Spinal cord (tissue), 10 donors: Measurements from ENCODE around the gene CIRBP. TPM values are rescaled to one million over a fixed set of nuclear protein-coding genes. Genes with fewer than 3 reads are reported as not detected.

Experiments used
- DNase-seq, 6 donors: peaks; one replicate each; pipeline versions ENCODE4 v3.0.0 to v3.0.0-alpha.2; 2013 to 2015; ENCODE audit warnings: low spot score in 6 of 6, low read depth in 4 of 6
- H3K27ac ChIP-seq: one replicate; pipeline ENCODE4 v1.5.1; 2013; ENCODE audit warnings: low read depth, low read length, control low read depth
- H3K27me3 ChIP-seq: one replicate; pipeline ENCODE4 v1.6.1; 2013; ENCODE audit warnings: low read length; ENCODE audit not compliant: control insufficient read depth, insufficient read depth
- H3K36me3 ChIP-seq: one replicate; pipeline ENCODE4 v1.6.1; 2013; ENCODE audit warnings: low read length; ENCODE audit not compliant: control insufficient read depth, insufficient read depth
- H3K4me1 ChIP-seq: one replicate; pipeline ENCODE4 v1.6.1; 2013; ENCODE audit warnings: low read length; ENCODE audit not compliant: control insufficient read depth, insufficient read depth
- H3K4me3 ChIP-seq: one replicate; pipeline ENCODE4 v1.5.1; 2013; ENCODE audit warnings: low read depth, low read length, control low read depth
- H3K9me3 ChIP-seq: one replicate; pipeline ENCODE4 v1.6.1; 2013; ENCODE audit warnings: low read length; ENCODE audit not compliant: control insufficient read depth, insufficient read depth
- WGBS: methylation state at CpG from one replicate; pipeline ENCODE4 v1.1.5; 2013; ENCODE audit warnings: missing lambda C conversion rate; ENCODE audit not compliant: insufficient coverage; 5-methylcytosine and 5-hydroxymethylcytosine counted together
- polyA plus RNA-seq, 2 donors: library from polyadenylated mRNA; unstranded; fragments of 120-200 nt; gene quantifications; one replicate each; pipeline ENCODE4 v1.2.1, GENCODE V29; 2013; ENCODE audit not compliant: insufficient read length in 2 of 2
- total RNA-seq, 2 donors: library from RNA; depleted of rRNA in 1 of 2; stranded (reverse); fragments of 120-200 nt in 1 of 2; fragments of >200 nt in 1 of 2; gene quantifications; one replicate each; pipeline versions ENCODE4 v1.2.3 to v1.2.4, GENCODE V29; 2013 to 2014
- donor health status: healthy.

CIRBP gene
- total and polyA plus RNA-seq, 4 donors = 323 to 821 (median 625) TPM

GRCh38 chr19:1255186-1256161, 13.7 kb upstream of the CIRBP start:
- DNase-seq = peak in 2 of 6 donors; percentile 72 to 85
- Histone ChIP-seq H3K27me3 (no peaks in the 10 kb centered on the region), H3K9me3 (no peaks in the 10 kb centered on the region), H3K36me3 (peaks cover 90% of the 10 kb centered on the region), H3K4me1 (peaks cover 92% of the 10 kb centered on the region), H3K27ac (peak overlapping the region; percentile 62), H3K4me3 (no peak overlapping the region)
- 66% methylated on average over 52 of the region's 52 CpGs for WGBS

- H3K9me3 ChIP-seq = no peaks in the 10 kb centered on the region
- H3K4me3 ChIP-seq = no peak overlapping the region
- peaks cover 80% of the 10 kb centered on the region for H3K36me3 ChIP-seq
- 78% methylated on average over 43 of the region's 46 CpGs for WGBS
- peak overlapping the region; percentile 47 for H3K27ac ChIP-seq
- no peaks in the 10 kb centered on the region for H3K27me3 ChIP-seq
- peaks cover 95% of the 10 kb centered on the region for H3K4me1 ChIP-seq
- no peak for DNase-seq
Measured at GRCh38 chr19:1256646-1257474, 12.3 kb upstream of the CIRBP start.

GRCh38 chr19:1257475-1258162, 11.5 kb upstream of the CIRBP start:
- Histone ChIP-seq H3K27ac (peak overlapping the region; percentile 52), H3K4me1 (peaks cover 95% of the 10 kb centered on the region)
- 53% methylated on average over 6 of the region's 23 CpGs for WGBS

GRCh38 chr19:1258163-1258492, 11.0 kb upstream of the CIRBP start:
- peaks cover 72% of the 10 kb centered on the region for H3K36me3 ChIP-seq
- no peaks in the 10 kb centered on the region for H3K27me3 ChIP-seq
- no peak for DNase-seq
- no peak overlapping the region for H3K4me3 ChIP-seq
- no peaks in the 10 kb centered on the region for H3K9me3 ChIP-seq
- peaks cover 95% of the 10 kb centered on the region for H3K4me1 ChIP-seq
- 48% methylated on average over 6 of the region's 8 CpGs for WGBS
- H3K27ac ChIP-seq = peak overlapping the region; percentile 52

More at GRCh38 chr19:1257475-1258162, 11.5 kb upstream of the CIRBP start:
- peak in 1 of 6 donors; percentile 1 for DNase-seq
- Histone ChIP-seq H3K36me3 (peaks cover 74% of the 10 kb centered on the region), H3K9me3 (no peaks in the 10 kb centered on the region), H3K27me3 (no peaks in the 10 kb centered on the region), H3K4me3 (no peak overlapping the region)

GRCh38 chr19:1258707-1259205, 10.4 kb upstream of the CIRBP start:
- no peak for DNase-seq
- H3K4me3 ChIP-seq = no peak overlapping the region
- H3K9me3 ChIP-seq = no peaks in the 10 kb centered on the region
- WGBS = 33% methylated on average over 3 of the region's 15 CpGs
- peak overlapping the region; percentile 86 for H3K27ac ChIP-seq
- no peaks in the 10 kb centered on the region for H3K27me3 ChIP-seq
- H3K4me1 ChIP-seq = peaks cover 95% of the 10 kb centered on the region
- peaks cover 66% of the 10 kb centered on the region for H3K36me3 ChIP-seq

GRCh38 chr19:1259206-1259875, 9.8 kb upstream of the CIRBP start:
- Histone ChIP-seq H3K27me3 (no peaks in the 10 kb centered on the region), H3K4me3 (no peak overlapping the region), H3K4me1 (peaks cover 93% of the 10 kb centered on the region), H3K9me3 (no peaks in the 10 kb centered on the region), H3K36me3 (peaks cover 61% of the 10 kb centered on the region), H3K27ac (peak overlapping the region; percentile 86)
- WGBS = 35% methylated on average over 14 of the region's 17 CpGs
- peak in 1 of 6 donors; percentile 17 for DNase-seq

GRCh38 chr19:1259876-1260748, 9.0 kb upstream of the CIRBP start:
- DNase-seq = peak in 2 of 6 donors; percentile 3 to 48
- no peaks in the 10 kb centered on the region for H3K27me3 ChIP-seq
- no peaks in the 10 kb centered on the region for H3K9me3 ChIP-seq
- H3K4me3 ChIP-seq = peak overlapping the region; percentile 41
- peaks cover 59% of the 10 kb centered on the region for H3K36me3 ChIP-seq
- H3K4me1 ChIP-seq = peaks cover 93% of the 10 kb centered on the region
- H3K27ac ChIP-seq = peak overlapping the region; percentile 86
- WGBS = 24% methylated on average over 22 of the region's 33 CpGs

GRCh38 chr19:1260749-1261537, 8.2 kb upstream of the CIRBP start:
- peak overlapping the region; percentile 61 for H3K4me3 ChIP-seq
- H3K4me1 ChIP-seq = peaks cover 93% of the 10 kb centered on the region
- H3K27me3 ChIP-seq = no peaks in the 10 kb centered on the region
- peak overlapping the region; percentile 91 for H3K27ac ChIP-seq
- H3K36me3 ChIP-seq = peaks cover 55% of the 10 kb centered on the region
- peak in 5 of 6 donors; percentile 92 to 99 (median 95) for DNase-seq
- no peaks in the 10 kb centered on the region for H3K9me3 ChIP-seq
- under 1% methylated on average over 75 of the region's 83 CpGs for WGBS
